Right lobe of liver (tissue), 4 donors: ENCODE results near the gene PRKCB.

Experiments
- CTCF ChIP-seq, 4 donors: fragments of 200-600 bp in 3 of 4; fragments of 450-650 bp in 1 of 4; IDR thresholded peaks; one replicate each; pipeline versions ENCODE4 v1.5.1 to v1.8.0; 2016 to 2022; ENCODE audit warnings: antibody characterized with exemption in 4 of 4, mild to moderate bottlenecking in 2 of 4
- POLR2A ChIP-seq: fragments of 450-650 bp; IDR thresholded peaks from one replicate; pipeline ENCODE4 v1.6.1; 2017; ENCODE audit warnings: antibody characterized with exemption, mild to moderate bottlenecking
- donor health status: DM: no; HTN: no; CAD: no.
- donor health status: DM: no; HTN: no; CAD: no.
- donor health status: DM: no; HTN: yes; CAD: no.

DNA sequence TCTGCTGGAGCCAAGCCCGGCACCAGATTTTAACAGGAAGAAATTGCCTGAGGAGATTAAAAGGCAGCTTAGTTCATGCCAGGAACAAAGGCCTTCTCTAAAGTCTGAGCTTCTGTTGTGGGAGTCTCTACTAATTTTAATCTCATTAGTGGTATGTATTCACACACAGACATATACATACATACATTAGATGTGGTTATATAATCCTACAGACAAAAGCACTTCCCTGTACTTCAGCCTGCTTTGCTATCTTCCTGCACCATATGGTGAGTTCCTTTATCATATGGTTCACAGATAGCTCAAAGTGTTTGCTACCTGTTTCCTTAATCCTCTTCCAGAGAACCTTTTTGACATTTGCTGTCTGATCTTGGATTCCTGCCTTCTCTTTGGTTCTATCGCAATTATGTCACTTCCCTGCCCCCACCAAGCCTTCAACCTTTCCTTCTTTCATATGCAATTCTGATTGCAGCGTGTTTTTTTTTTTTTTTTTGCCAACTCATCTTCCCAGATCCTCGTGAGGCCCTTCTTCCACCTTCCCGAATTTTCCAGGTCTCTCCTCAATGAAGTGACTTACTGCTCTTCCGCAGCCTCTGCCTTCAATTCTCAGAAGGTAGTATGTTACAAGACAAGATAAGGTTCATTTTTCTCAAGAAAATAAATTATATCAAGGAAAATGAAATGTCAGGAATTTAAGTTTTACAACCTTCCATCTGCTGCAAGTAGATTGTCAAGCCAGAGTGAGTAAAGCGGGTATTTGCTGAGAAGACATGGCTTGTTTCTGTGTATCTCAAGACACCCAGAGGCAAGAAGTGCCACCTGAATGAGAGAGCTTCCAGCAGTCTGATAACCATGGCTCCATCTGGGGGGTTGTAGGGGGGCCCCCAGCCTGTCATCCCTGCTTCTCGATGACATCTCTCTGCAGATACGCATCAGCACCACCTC, 300.1 kb downstream of the PRKCB start:
- TF ChIP-seq CTCF (IDR thresholded peaks at IDR 0.05) (no peak), POLR2A (no peak)
